NCI-H446 (cell line): Measurements from ENCODE around the gene AMY2A.
"Not testable (repeated sequence)": the region's sequence is repeated elsewhere in the genome, so short reads cannot be mapped to it uniquely, and the experiment has no call there.

Experiments used
- DNase-seq, 2 experiments: peaks; one replicate each; lab custom pipeline; 2025; lab: John Stamatoyannopoulos, UW

Gene AMY2A

DNA sequence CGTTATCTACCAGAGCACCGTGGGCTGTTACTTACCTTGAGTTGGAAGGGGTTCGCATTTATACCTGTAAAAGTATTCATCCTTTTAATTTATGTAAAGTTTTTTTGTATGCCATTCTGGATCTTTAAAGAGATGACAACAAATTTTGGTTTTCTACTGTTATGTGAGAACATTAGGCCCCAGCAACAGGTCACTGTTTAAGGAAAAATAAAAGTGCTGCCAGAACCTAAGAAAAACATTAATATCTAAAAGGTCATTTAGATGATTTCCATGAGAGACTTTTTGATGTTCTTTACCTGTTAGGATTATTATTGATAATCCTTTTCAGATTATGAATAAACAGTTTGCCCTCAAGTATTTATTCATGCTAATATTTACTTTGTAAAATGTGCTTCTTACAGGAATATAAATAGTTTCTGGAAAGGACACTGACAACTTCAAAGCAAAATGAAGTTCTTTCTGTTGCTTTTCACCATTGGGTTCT lies at the start of gene AMY2A:
AMY2A (plus strand) TSS at position 434 of the 484 bp plus-strand sequence; CDS start at position 448, 14 bp downstream.
- DNase-seq = not testable (repeated sequence)

DNA sequence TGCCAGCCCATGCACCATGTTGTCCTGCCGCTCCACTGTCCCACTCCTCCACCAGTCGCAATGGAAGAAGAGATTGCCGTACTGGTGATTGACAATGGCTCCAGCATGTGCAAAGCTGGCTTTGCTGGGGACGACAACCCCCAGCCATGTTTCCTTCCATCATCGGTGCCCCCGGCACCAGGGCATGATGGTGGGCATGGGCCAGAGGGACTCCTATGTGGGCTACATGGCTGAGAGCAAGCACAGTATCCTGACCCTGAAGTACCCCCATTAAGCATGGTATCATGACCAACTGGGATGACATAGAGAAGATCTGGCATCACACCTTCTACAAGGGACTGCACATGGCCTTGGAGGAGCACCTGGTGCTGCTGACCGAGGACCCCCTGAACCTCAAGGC lies 47.7 kb upstream of the AMY2A start:
- no peak for DNase-seq

GRCh38 chr1:103571289-103571688 lies 45.9 kb upstream of the AMY2A start, which contains the start of gene AMY2B:
AMY2B (plus strand) TSS chr1:103571589; CDS start chr1:103571603, 14 bp downstream.
- not testable (repeated sequence) for DNase-seq

- DNase-seq = no peak
Measured at GRCh38 chr1:103576065-103576464, 41.2 kb upstream of the AMY2A start.

DNA sequence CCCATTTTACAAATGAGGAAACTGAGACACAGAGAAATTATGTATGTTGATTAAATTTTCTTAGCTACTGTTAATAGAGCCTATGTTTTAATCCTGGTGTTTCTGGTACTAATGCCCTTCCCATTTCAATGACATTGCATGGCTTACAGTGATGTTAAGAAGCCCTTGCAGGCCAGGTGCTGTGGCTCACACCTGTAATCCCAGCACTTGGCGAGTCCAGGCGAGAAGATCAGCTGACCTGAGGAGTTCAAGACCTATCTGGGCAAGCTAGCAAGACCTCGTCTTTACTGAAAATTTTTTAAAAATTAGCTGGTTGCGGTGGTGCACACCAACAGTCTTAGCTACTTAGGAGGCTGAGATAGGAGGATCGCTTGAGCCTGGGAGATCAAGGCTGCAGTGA lies 40.4 kb upstream of the AMY2A start:
- DNase-seq = not testable (repeated sequence)

- DNase-seq = no peak
Measured at GRCh38 chr1:103582464-103582863, 34.8 kb upstream of the AMY2A start.

GRCh38 chr1:103583887-103584286 lies 33.3 kb upstream of the AMY2A start:
- no peak for DNase-seq

DNA sequence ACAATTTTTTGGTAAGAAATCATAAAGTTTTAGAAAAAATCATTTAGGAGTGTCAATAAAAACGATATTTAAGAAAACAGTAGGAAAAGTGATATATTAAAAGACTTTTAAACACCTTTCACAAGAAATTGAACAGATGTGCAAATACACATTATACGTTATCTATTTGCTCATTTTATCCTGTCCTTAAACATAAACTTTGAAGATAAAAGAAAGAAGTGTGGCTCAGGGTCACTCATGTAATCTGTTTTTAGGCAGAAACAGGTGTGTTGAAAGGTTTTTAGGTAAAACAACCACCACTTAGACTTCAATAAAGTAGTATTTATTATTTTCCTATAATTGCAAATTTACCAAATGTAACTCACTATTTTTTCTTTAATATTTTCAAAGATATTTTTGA lies 32.7 kb upstream of the AMY2A start:
- DNase-seq = no peak

- DNase-seq = not testable (repeated sequence)
Measured at GRCh38 chr1:103602740-103603139, 14.5 kb upstream of the AMY2A start.

DNA sequence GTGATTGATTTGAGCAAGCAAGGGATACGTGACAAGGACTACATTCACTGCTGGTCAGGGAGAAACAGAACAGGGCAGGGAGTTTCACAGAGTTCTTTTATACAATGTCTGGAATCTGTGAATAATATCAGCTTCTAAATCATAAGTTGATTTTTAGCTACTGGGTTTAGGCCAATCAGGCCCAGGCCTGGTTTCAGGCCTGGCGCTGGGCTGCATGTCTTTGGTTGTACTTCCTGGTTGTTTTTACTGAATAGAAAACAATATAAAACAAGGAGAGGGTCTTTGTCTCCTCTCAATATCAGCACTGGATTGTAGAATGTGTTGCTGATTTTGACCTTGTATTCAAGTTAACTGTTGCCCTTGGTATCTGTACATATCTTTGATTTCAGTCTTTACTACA lies 865 bp upstream of the AMY2A start:
- no peak for DNase-seq

DNA sequence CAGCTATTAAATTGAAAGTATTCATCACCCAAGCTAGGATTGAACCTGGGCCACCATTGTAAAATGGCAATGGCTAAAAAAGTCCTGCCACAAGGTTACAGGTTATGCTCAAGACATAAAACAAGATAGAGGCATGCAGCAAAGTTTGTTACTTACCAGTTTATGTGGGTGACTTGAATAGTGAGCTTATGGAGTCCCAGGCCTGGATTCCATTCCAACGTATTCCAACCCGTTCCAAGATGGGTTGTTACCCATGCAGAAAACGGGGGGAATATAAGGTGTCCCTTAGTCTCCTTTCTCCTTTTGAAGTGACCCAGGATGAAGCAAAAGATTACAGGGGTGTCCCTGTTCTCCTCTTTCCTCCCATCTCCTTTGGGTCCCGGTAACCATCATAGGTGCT lies 10.2 kb downstream of the AMY2A start:
- DNase-seq = not testable (repeated sequence)

GRCh38 chr1:103641194-103641593 lies 24.0 kb downstream of the AMY2A start:
- DNase-seq = not testable (repeated sequence)

DNA sequence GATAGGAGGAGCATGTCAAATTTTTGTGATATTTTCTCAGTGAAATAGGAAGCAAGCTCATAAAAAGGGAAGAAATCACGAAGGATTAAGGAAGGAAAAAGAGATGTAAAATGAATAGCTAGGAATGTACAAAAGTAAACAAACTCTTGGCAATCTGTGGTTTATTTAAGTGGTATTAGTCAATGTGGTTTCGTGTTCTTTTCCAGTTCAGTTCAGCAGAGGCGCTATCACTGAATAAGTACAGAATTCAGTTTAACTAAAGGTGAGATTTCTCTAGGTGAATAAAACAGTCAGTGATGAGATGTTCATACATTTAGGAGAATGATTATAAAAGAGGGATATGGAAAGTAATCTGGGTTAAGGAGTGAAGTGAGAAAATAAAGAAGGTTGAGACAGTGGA lies 26.7 kb downstream of the AMY2A start:
- DNase-seq = not testable (repeated sequence)

GRCh38 chr1:103650305-103650704 lies 33.1 kb downstream of the AMY2A start:
- DNase-seq = not testable (repeated sequence)

DNA sequence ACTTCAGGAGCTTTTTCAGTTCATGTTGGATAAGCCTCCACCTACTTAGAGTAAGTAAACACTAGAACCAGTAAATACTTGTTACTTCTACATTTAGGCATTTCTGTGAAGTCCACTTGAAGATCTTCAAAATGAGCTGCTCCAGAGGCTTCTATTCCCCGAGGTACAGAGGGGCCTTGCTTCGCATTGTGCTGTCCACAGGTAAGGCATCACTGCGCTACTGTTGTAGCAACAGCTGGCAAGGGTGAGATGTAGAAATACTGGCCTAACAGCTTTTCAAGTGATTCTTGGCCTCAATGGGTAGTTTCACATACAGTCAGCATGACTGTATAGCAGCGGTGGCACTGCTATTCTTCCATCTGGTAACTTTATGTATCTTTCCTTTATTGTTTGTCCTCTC lies 33.7 kb downstream of the AMY2A start:
- DNase-seq = not testable (repeated sequence)

GRCh38 chr1:103654133-103654532 lies 36.9 kb downstream of the AMY2A start:
- DNase-seq = not testable (repeated sequence)

GRCh38 chr1:103655460-103655859 lies 38.2 kb downstream of the AMY2A start, which contains the start of gene AMY1A:
AMY1A (plus strand) TSS chr1:103655760; CDS start chr1:103656331, 571 bp downstream.
- DNase-seq = not testable (repeated sequence)
